Panc1 (cell line): Measurements from ENCODE around the gene HLCS.

Experiments
- CTCF ChIP-seq: fragments of 450-650 bp; IDR thresholded peaks from 2 replicates; pipeline ENCODE4 v1.5.1; 2017; ENCODE audit warnings: mild to moderate bottlenecking
- POLR2AphosphoS5 ChIP-seq: IDR thresholded peaks from 2 replicates; pipeline ENCODE4 v1.6.1; 2012; ENCODE audit warnings: mild to moderate bottlenecking, low read depth, low read length, moderate library complexity
- REST ChIP-seq, 2 experiments: IDR thresholded peaks; 2 replicates each; pipeline ENCODE4 v1.6.1; 2011 to 2012; ENCODE audit warnings: low read depth in 2 of 2, control low read depth in 1 of 2, low read length in 1 of 2, mild to moderate bottlenecking in 1 of 2, moderate library complexity in 1 of 2; ENCODE audit not compliant: insufficient read depth in 1 of 2

GRCh38 chr21:37005548-37006485 lies 39.3 kb upstream of the HLCS start:
- TF ChIP-seq CTCF (no peak), REST (IDR thresholded peaks at IDR 0.05; ENCODE audit: insufficient read depth in 1 of 2, low read depth in 2 of 2, low read length in 1 of 2) (no peak), POLR2AphosphoS5 (no peak)
